Measurements from ENCODE around the gene P4HA1.

GRCh38 chr10:73003822-73004221 is 92.8 kb downstream of the P4HA1 start:
- TF ChIP-seq CTCF (IDR thresholded peaks at IDR 0.05), result no peak
- no peak for TF ChIP-seq POLR2A (IDR thresholded peaks at IDR 0.05)
